Activated naive CD8-positive, alpha-beta T cell (primary cell): Measurements from ENCODE around the gene GPRC6A.

Experiments used
- H3K27ac Mint-ChIP-seq: one replicate; pipeline ENCODE4 v1.8.0; 2021; ENCODE audit warnings: mixed read lengths
- H3K27me3 Mint-ChIP-seq: one replicate; pipeline ENCODE4 v1.8.0; 2021; ENCODE audit warnings: mixed read lengths
- H3K36me3 Mint-ChIP-seq: one replicate; pipeline ENCODE4 v1.8.0; 2021; ENCODE audit warnings: mixed read lengths
- H3K4me1 Mint-ChIP-seq: one replicate; pipeline ENCODE4 v1.8.0; 2021; ENCODE audit warnings: low read depth, mixed read lengths
- H3K4me3 Mint-ChIP-seq: one replicate; pipeline ENCODE4 v1.8.0; 2021; ENCODE audit warnings: mild to moderate bottlenecking, mixed read lengths
- H3K9me3 Mint-ChIP-seq: one replicate; pipeline ENCODE4 v1.8.0; 2021; ENCODE audit warnings: low read depth, mixed read lengths

The GPRC6A gene

GRCh38 chr6:116763906-116764628 lies 64.8 kb downstream of the GPRC6A start:
- peaks cover 36% of the 10 kb centered on the region for H3K27me3 Mint-ChIP-seq
- peaks cover 11% of the 10 kb centered on the region for H3K4me1 Mint-ChIP-seq
- no peaks in the 10 kb centered on the region for H3K9me3 Mint-ChIP-seq
- no peak overlapping the region for H3K4me3 Mint-ChIP-seq
- H3K36me3 Mint-ChIP-seq = no peaks in the 10 kb centered on the region
- H3K27ac Mint-ChIP-seq = no peak overlapping the region

- Mint-ChIP-seq H3K27me3 (peaks cover 32% of the 10 kb centered on the region), H3K36me3 (no peaks in the 10 kb centered on the region)
Measured at GRCh38 chr6:116763048-116763447, 65.8 kb downstream of the GPRC6A start.

GRCh38 chr6:116762235-116762634 lies 66.6 kb downstream of the GPRC6A start:
- H3K27ac Mint-ChIP-seq = no peak overlapping the region
- peaks cover 30% of the 10 kb centered on the region for H3K27me3 Mint-ChIP-seq
- no peak overlapping the region for H3K4me3 Mint-ChIP-seq
- peaks cover 11% of the 10 kb centered on the region for H3K4me1 Mint-ChIP-seq
- H3K9me3 Mint-ChIP-seq = no peaks in the 10 kb centered on the region
- H3K36me3 Mint-ChIP-seq = no peaks in the 10 kb centered on the region

More at GRCh38 chr6:116763048-116763447, 65.8 kb downstream of the GPRC6A start:
- Mint-ChIP-seq H3K9me3 (no peaks in the 10 kb centered on the region), H3K27ac (no peak overlapping the region), H3K4me1 (peaks cover 11% of the 10 kb centered on the region), H3K4me3 (no peak overlapping the region)

- H3K36me3 Mint-ChIP-seq = no peaks in the 10 kb centered on the region
- peaks cover 11% of the 10 kb centered on the region for H3K4me1 Mint-ChIP-seq
- peaks cover 27% of the 10 kb centered on the region for H3K27me3 Mint-ChIP-seq
- H3K4me3 Mint-ChIP-seq = no peak overlapping the region
- no peaks in the 10 kb centered on the region for H3K9me3 Mint-ChIP-seq
- no peak overlapping the region for H3K27ac Mint-ChIP-seq
Measured at GRCh38 chr6:116761779-116762178, 67.1 kb downstream of the GPRC6A start.

- H3K27me3 Mint-ChIP-seq = peaks cover 4% of the 10 kb centered on the region
- H3K4me1 Mint-ChIP-seq = no peaks in the 10 kb centered on the region
- H3K27ac Mint-ChIP-seq = no peak overlapping the region
- no peak overlapping the region for H3K4me3 Mint-ChIP-seq
- H3K36me3 Mint-ChIP-seq = peaks cover 3% of the 10 kb centered on the region
- H3K9me3 Mint-ChIP-seq = peaks cover 28% of the 10 kb centered on the region
Measured at GRCh38 chr6:116745176-116745575, 83.7 kb downstream of the GPRC6A start.
